ENCODE data around the gene TRIM47.
"Not testable (repeated sequence)": the region's sequence is repeated elsewhere in the genome, so short reads cannot be mapped to it uniquely, and the experiment has no call there.

Gene TRIM47

GRCh38 chr17:75869282-75870141 lies 8.9 kb downstream of the TRIM47 start:
- DNase-seq (ENCODE audit: low read depth in 2 of 3, low spot score in 2 of 3) = no peak

DNA sequence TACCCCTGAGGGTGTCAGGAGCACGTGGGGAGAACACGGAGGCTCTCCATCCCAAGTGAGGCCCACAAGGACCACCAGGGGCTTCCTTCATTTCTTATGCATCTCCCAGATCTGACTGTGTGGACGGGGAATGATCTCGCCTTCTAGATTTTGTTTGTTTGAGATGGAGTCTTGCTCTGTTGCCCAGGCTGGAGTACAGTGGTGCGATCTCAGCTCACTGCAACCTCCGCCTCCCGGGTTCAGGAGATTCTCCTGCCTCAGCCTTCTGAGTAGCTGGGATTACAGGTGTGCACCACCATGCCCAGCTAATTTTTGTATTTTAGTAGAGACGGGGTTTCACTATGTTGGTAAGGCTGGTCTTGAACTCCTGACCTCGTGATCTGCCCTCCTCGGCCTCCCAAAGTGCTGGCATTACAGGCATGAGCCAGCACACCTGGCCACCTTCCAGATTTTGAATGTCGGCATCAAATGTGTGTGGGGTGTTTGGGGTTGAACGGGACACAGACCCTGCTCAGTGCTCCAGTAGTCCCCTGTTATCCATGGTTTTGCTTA lies 9.6 kb downstream of the TRIM47 start:
- not testable (repeated sequence) for DNase-seq (ENCODE audit: low read depth in 2 of 3, low spot score in 2 of 3)

GRCh38 chr17:75865404-75866188 lies 12.8 kb downstream of the TRIM47 start:
- DNase-seq (ENCODE audit: low read depth in 2 of 3, low spot score in 2 of 3) = not testable (repeated sequence)

DNA sequence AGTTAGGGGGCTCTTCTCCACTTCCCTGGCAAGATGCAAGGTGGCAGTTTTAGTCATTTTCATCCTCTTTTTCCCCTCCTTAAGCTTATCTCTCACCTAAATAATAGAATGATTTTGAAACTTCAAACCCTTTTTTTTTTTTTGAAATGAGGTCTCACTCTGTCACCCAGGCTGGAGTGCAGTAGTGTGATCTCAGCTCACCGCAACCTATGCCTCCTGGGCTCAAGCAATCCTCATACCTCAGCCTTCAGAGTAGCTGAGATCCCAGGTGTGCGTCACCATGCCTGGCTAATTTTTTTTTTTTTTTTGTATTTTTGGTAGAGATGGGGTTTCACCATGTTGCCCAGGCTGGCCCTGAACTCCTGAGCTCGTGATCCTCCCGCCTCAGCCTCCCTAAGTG lies 13.5 kb downstream of the TRIM47 start:
- not testable (repeated sequence) for DNase-seq (ENCODE audit: low read depth in 2 of 3, low spot score in 2 of 3)

DNA sequence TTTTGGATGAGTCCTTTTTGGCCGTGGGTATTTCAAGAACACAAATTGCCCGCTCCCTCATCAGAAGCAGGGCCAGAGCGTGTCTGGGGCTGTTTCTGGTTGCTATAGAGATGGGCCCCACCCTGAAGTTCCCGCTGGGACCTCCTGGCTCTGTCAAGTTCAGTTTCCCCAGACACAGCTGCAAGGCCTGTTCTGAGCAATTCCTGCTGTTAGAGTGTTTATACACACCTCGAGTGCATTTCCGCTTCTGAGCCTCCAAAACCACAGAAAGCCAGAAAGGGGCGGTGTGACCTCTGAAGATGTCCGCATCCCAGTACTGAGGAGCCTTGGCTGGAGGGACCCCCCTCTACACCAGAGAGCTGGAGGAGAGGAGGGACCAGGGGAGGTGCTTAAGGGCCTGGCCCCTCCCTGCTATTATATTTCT lies 13.9 kb downstream of the TRIM47 start:
- DNase-seq (ENCODE audit: low read depth in 2 of 3, low spot score in 2 of 3) = peak in 1 of 3 experiments; percentile 14

DNA sequence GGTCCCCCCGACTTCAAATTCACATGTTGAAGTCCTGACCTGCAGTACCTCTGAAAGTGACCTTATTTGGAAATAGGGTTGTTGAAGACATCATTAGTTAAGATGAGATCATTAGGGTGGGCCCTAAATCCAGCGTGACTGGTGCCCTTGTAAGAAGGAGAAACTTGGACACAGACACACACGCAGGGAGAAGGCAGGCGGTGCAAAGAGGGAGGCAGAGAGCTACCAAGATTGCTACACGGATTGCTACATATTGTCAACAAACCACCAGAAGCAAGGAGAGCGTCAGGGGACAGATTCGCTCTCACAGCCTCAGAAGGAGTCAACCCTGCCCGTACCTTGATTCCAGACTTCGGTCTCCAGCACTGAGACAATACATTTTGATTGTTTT lies 16.5 kb downstream of the TRIM47 start:
- no peak for DNase-seq (ENCODE audit: low read depth in 2 of 3, low spot score in 2 of 3)

GRCh38 chr17:75859358-75859757 lies 19.0 kb downstream of the TRIM47 start:
- DNase-seq (ENCODE audit: low read depth in 2 of 3, low spot score in 2 of 3) = not testable (repeated sequence)

GRCh38 chr17:75856062-75856756 lies 22.2 kb downstream of the TRIM47 start:
- peak in 1 of 3 experiments; percentile 42 for DNase-seq (ENCODE audit: low read depth in 2 of 3, low spot score in 2 of 3)

- peak; percentile 81 to 94 (median 92) for DNase-seq (ENCODE audit: low read depth in 2 of 3, low spot score in 2 of 3)
Observed at GRCh38 chr17:75855310-75856061, 22.9 kb downstream of the TRIM47 start, which contains the start of gene WBP2. Gene WBP2 (minus strand): TSS chr17:75855335. CDS start chr17:75855297, 38 bp downstream.

DNA sequence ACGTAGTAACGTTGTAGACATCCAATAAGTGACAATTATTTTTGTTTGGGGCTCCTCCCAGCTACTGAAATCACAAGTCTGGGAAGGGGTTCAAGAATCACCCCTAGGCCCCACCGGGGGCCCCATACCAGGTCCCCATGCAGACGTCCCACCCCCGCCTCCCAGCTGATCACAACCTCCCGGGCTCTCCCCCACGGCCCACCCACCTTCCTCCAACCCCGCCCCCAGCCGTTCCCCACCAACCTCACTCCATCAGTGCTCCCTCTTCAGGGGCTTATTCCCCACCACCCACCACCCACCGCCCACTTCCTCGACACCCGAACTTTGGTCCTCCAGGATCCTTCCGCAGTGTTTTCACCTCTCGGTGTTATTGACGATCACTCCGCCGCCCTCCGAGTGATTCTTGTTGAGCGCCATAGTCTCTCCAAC lies 23.5 kb downstream of the TRIM47 start:
- DNase-seq (ENCODE audit: low read depth in 2 of 3, low spot score in 2 of 3) = no peak

DNA sequence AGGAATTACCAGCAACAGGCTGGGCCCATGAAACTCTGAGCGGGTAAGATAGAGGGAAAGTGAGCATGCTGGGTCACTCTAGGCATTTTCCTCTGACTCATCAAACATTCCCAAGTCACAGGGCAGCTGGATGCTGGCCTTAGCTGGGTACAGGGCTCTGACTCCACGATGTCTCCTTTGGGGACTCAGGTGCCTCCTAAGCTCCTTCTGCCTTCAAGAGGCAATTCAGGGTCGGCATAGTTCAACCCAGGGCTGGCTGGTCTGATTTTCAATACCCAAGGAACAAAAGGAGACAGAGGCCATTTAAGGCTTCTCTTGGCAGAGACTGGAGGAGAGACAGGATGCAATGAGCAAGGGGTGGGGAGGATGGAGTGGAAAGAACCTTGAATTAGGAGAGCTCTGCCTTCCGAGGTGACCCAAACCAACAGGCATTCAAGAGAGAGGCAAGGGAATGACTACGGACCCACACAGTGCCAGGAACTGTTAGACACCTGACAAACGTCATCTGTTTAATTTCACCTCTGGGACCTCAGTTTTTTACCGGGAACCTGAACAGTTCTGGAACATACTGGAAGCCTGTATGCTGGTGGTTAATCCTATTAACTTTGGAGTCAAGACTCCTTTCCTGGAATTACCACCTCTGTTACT lies 24.2 kb downstream of the TRIM47 start:
- DNase-seq (ENCODE audit: low read depth in 2 of 3, low spot score in 2 of 3) = no peak

DNA sequence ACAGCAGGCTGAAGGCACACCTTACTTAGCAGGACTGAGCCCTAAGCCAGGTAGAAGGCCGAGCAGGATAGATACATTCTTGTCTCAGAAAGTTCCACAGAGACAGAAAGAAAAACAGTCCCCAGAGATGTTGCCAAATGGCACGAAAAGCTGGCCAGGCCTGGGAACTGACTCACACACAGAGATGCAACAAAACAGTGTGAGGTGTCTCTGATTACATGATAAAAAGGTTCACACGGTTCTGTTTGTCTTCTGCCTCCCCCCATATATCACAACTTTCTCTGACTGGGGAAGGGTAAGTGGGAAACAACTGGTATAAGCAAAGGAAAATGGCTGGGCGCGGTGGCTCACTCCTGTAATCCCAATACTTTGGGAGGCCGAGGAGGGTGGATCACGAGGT lies 24.9 kb downstream of the TRIM47 start:
- DNase-seq (ENCODE audit: low read depth in 2 of 3, low spot score in 2 of 3) = no peak

DNA sequence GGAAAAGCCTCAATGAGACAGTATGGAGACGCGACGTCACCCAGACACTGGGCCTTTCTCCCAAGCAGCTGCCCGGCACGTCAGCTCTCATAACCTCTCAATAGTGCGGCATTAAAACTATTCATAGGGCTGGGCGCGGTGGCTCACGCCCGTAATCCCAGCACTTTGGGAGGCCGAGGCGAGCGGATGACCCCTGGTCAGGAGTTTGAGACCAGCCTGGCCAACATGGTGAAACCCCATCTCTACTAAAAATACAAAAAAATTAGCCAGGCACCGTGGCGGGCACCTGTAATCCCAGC lies 26.7 kb downstream of the TRIM47 start:
- not testable (repeated sequence) for DNase-seq (ENCODE audit: low read depth in 2 of 3, low spot score in 2 of 3)

DNA sequence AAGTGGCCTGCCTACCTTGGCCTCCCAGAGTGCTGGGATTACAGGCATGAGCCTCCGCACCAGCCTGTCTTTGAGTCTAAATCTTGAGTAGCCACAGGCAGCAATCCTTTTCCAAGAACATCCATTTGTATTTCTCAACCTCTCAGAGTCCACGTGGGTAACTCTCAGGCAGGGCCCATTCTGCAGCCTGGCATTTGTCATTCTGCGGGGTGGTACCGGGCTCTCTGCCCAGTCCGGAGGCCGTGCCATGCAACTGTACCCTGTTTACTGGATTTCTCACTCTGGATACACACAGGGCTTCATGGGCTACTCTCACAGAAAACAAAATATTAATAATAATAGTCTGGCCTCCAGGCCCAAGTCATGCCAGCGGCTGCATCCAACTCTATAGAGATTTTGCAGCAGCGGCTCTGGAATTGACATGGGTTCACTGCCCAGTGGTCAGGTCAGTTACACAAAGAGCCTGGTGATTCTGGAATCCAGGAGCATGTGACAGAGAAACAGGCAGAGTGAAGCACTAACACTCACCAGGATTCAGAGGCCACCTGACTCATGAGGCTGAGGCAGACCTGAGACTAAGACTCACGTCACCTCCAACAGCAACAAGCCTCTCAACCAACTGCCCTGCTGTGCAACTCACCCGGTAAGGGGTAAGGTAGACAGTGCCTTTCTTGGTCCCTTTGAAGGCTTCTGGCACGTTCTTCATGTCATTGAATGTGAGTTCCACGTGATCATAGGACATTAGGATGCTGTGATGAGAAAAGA lies 27.3 kb downstream of the TRIM47 start:
- DNase-seq (ENCODE audit: low read depth in 2 of 3, low spot score in 2 of 3) = no peak

GRCh38 chr17:75849724-75850123 lies 28.7 kb downstream of the TRIM47 start:
- no peak for DNase-seq (ENCODE audit: low read depth in 2 of 3, low spot score in 2 of 3)

DNA sequence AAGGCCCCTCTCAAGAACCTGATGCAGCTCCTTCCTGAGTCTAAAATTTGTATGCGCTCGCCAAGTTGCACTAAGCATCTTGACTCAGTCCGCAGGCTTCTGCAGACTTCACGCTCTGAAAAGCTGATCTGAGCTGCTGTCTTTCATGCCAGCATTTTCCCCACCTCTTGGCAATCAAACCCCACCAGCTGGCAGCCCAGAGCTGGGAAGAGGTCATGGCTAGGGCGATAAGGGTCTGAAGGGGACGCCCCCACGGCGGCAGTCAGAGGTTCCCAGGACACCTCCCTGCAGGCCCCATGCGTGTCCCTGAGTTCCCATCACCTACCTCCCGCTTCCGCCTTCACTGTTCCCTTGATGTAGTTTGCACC lies 29.1 kb downstream of the TRIM47 start:
- DNase-seq (ENCODE audit: low read depth in 2 of 3, low spot score in 2 of 3) = no peak

- peak in 2 of 3 experiments; percentile 75 to 88 for DNase-seq (ENCODE audit: low read depth in 2 of 3, low spot score in 2 of 3)
Observed at GRCh38 chr17:75848523-75849278, 29.7 kb downstream of the TRIM47 start.
